Endothelial cell of umbilical vein (primary cell): Measurements from ENCODE around the gene ERICH6B. TPM values are rescaled to one million over a fixed set of nuclear protein-coding genes. Genes with fewer than 3 reads are reported as not detected.

Source experiments
- BruUV-seq: library from RNA; stranded (reverse); fragments of 400-500 nt; replicated peaks from 2 replicates; lab custom pipeline; 2021; lab: Mats Ljungman, UMichigan
- CTCF ChIA-PET: fragments of 300-600, 350-600 bp; sonication (Branson Sonifier 250); formaldehyde crosslinking; loops from one replicate; lab custom pipeline; 2021; ENCODE audit warnings: antibody characterized with exemption, inconsistent platforms; lab: Charles Lee
- POLR2A ChIA-PET: fragments of 300-600, 350-600 bp; sonication (Branson Sonifier 250); formaldehyde crosslinking; loops from one replicate; lab custom pipeline; 2021; ENCODE audit warnings: antibody characterized with exemption, inconsistent platforms; lab: Charles Lee
- DNase-seq: peaks from one replicate; pipeline ENCODE4 v3.0.0-alpha.2; 2011; ENCODE audit warnings: low read depth, low spot score
- FAIRE-seq: peaks from 2 replicates; lab custom pipeline; 2011; peaks lifted over from hg19 to GRCh38; lab: Jason Lieb, UNC
- H2AFZ ChIP-seq: 2 replicates; pipeline ENCODE4 v1.6.0; 2012; ENCODE audit warnings: low read depth, low read length, control low read depth, inconsistent platforms
- H3K27ac ChIP-seq: 2 replicates; pipeline ENCODE4 v1.5.1; 2011; ENCODE audit warnings: low read depth, mild to moderate bottlenecking, control low read depth, low read length, moderate library complexity; ENCODE audit not compliant: insufficient read depth
- H3K27me3 ChIP-seq, 2 experiments: 2 replicates each; pipeline versions ENCODE4 v1.6.0 to v1.6.1; 2011; ENCODE audit warnings: low read length in 2 of 2, mixed read lengths in 1 of 2; ENCODE audit not compliant: control insufficient read depth in 2 of 2, insufficient read depth in 2 of 2
- H3K36me3 ChIP-seq, 2 experiments: 2 replicates in 1 of 2; 3 replicates in 1 of 2; pipeline ENCODE4 v1.5.1; 2011; ENCODE audit warnings: low read length in 2 of 2, mild to moderate bottlenecking in 1 of 2, moderate library complexity in 1 of 2; ENCODE audit not compliant: control insufficient read depth in 2 of 2, insufficient read depth in 2 of 2; ENCODE audit errors: extremely low read depth in 1 of 2
- H3K4me1 ChIP-seq: 3 replicates; pipeline ENCODE4 v1.5.1; 2011; ENCODE audit warnings: mild to moderate bottlenecking, low read length; ENCODE audit not compliant: control insufficient read depth, insufficient read depth; ENCODE audit errors: extremely low read depth
- H3K4me2 ChIP-seq: 2 replicates; pipeline ENCODE4 v1.6.1; 2011; ENCODE audit warnings: low read length, control low read depth, mixed read lengths; ENCODE audit not compliant: insufficient read depth
- H3K4me3 ChIP-seq, 3 experiments: fragments of 200-600 bp in 1 of 3; sonication (generic), shearing (Covaris generic) in 1 of 3; replicated peaks in 1 of 3; 2 replicates each; pipeline ENCODE4 v1.5.1; 2011 to 2016; ENCODE audit warnings: control low read depth in 3 of 3, low read length in 3 of 3, mild to moderate bottlenecking in 2 of 3, inconsistent platforms in 1 of 3, low read depth in 1 of 3, moderate library complexity in 1 of 3; ENCODE audit not compliant: insufficient read depth in 1 of 3
- H3K79me2 ChIP-seq: 2 replicates; pipeline ENCODE4 v1.6.0; 2012; ENCODE audit warnings: low read length, inconsistent platforms; ENCODE audit not compliant: control insufficient read depth, insufficient read depth
- H3K9ac ChIP-seq: replicated peaks from 2 replicates; pipeline ENCODE3; 2011; ENCODE audit warnings: low read length, control low read depth; ENCODE audit not compliant: insufficient read depth; ENCODE audit errors: extremely low read depth
- H3K9me1 ChIP-seq: replicated peaks from 3 replicates; pipeline ENCODE4 v1.6.0; 2011; ENCODE audit warnings: mild to moderate bottlenecking, low read length; ENCODE audit not compliant: control insufficient read depth, insufficient read depth; ENCODE audit errors: extremely low read depth
- H3K9me3 ChIP-seq: replicated peaks from 2 replicates; pipeline ENCODE4 v1.5.1; 2012; ENCODE audit warnings: low read length, inconsistent platforms; ENCODE audit not compliant: control insufficient read depth, insufficient read depth
- H4K20me1 ChIP-seq: replicated peaks from 2 replicates; pipeline ENCODE3; 2011; ENCODE audit warnings: mild to moderate bottlenecking, low read length; ENCODE audit not compliant: control insufficient read depth, insufficient read depth; ENCODE audit errors: extremely low read depth
- EZH2 ChIP-seq: IDR thresholded peaks from 2 replicates; pipeline ENCODE4 v1.6.1; 2012; ENCODE audit warnings: borderline replicate concordance, low read depth, mild to moderate bottlenecking, moderate library complexity, low read length, inconsistent platforms; ENCODE audit not compliant: severe bottlenecking
- GATA2 ChIP-seq: IDR thresholded peaks from 2 replicates; pipeline ENCODE4 v1.7.0; 2011; ENCODE audit warnings: low read depth, mild to moderate bottlenecking, moderate library complexity, mixed read lengths, low read length; ENCODE audit not compliant: insufficient read length, insufficient read depth
- JUN ChIP-seq: IDR thresholded peaks from 2 replicates; pipeline ENCODE4 v1.6.1; 2011; ENCODE audit warnings: borderline replicate concordance, low read depth; ENCODE audit not compliant: insufficient read length, insufficient read depth
- MAX ChIP-seq: IDR thresholded peaks from 2 replicates; pipeline ENCODE4 v1.6.1; 2011; ENCODE audit not compliant: insufficient read depth, insufficient read length
- MYC ChIP-seq: IDR thresholded peaks from one replicate; pipeline ENCODE4 v1.6.1; 2011; ENCODE audit warnings: mild to moderate bottlenecking, low read depth, low read length
- dilution Hi-C: fragments of 300-500 bp; cut with MboI; formaldehyde crosslinking; loops from one replicate; pipeline ENCODE4 v1.15.0; 2019; ENCODE audit warnings: low sequenced_read_pairs; ENCODE audit not compliant: extremely low pct_ligation_motif_present
- intact Hi-C: fragments of 100-400 bp; cut with micrococcal nuclease; formaldehyde crosslinking; loops from one replicate; pipeline ENCODE4 v1.10.0; 2022
- polyA plus RNA-seq, 4 experiments: library from polyadenylated mRNA; depleted of rRNA in 3 of 4; stranded (reverse) in 3 of 4; unstranded in 1 of 4; fragments of >200 nt; gene quantifications; 2 replicates each; pipeline versions ENCODE4 v1.2.1 to v1.2.3, GENCODE V29; 2011 to 2012; ENCODE audit warnings: missing spikeins in 1 of 4
- total RNA-seq: library from RNA; stranded (reverse); gene quantifications from 2 replicates; pipeline ENCODE4 v1.2.3, GENCODE V29; 2021
- TF ChIP-seq, protein P1 (sequence below), 2 donors: IDR thresholded peaks; 1 replicate in 1 of 2; 2 replicates in 1 of 2; pipeline ENCODE4 v1.5.1; 2011; ENCODE audit warnings: low read length in 2 of 2, mild to moderate bottlenecking in 2 of 2, moderate library complexity in 2 of 2, control low read depth in 1 of 2, inconsistent platforms in 1 of 2, low read depth in 1 of 2; ENCODE audit not compliant: insufficient read depth in 1 of 2; ENCODE audit errors: extremely low read depth in 1 of 2

Gene ERICH6B
- total and polyA plus RNA-seq, 2 donors (not counting 3 experiments of a cell fraction or from before 2014, with no cell fraction given), result not detected

GRCh38 chr13:45584816-45585215 lies 30.7 kb downstream of the ERICH6B start:
- FAIRE-seq, result no peak
- Histone ChIP-seq H3K4me1 (no peaks in the 10 kb centered on the region), H3K36me3 (no peaks in the 10 kb centered on the region), H3K9ac (no peak overlapping the region), H3K79me2 (no peaks in the 10 kb centered on the region), H3K9me1 (no peaks in the 10 kb centered on the region), H3K4me3 (no peak overlapping the region), H3K4me2 (no peak overlapping the region), H3K9me3 (no peaks in the 10 kb centered on the region), H2AFZ (no peak overlapping the region), H4K20me1 (no peaks in the 10 kb centered on the region), H3K27me3 (no peaks in the 10 kb centered on the region), H3K27ac (no peak overlapping the region)
- ChIA-PET CTCF (no interaction called here), POLR2A (no interaction called here)
- intact Hi-C loops (no loop called here), dilution Hi-C loops (no loop called here)
- BruUV-seq, result no TSS peak
- no peak for DNase-seq
- TF ChIP-seq, protein P1, sequence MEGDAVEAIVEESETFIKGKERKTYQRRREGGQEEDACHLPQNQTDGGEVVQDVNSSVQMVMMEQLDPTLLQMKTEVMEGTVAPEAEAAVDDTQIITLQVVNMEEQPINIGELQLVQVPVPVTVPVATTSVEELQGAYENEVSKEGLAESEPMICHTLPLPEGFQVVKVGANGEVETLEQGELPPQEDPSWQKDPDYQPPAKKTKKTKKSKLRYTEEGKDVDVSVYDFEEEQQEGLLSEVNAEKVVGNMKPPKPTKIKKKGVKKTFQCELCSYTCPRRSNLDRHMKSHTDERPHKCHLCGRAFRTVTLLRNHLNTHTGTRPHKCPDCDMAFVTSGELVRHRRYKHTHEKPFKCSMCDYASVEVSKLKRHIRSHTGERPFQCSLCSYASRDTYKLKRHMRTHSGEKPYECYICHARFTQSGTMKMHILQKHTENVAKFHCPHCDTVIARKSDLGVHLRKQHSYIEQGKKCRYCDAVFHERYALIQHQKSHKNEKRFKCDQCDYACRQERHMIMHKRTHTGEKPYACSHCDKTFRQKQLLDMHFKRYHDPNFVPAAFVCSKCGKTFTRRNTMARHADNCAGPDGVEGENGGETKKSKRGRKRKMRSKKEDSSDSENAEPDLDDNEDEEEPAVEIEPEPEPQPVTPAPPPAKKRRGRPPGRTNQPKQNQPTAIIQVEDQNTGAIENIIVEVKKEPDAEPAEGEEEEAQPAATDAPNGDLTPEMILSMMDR (IDR thresholded peaks at IDR 0.05; ENCODE audit: extremely low read depth in 1 of 2, insufficient read depth in 1 of 2, low read depth in 1 of 2, low read length in 2 of 2), result no peak
- TF ChIP-seq MYC, result no peak
- no peak for TF ChIP-seq MAX
- no peak for TF ChIP-seq GATA2
- TF ChIP-seq EZH2, result no peak
- TF ChIP-seq JUN, result no peak
